ENCODE measurements around the gene DNALI1.

DNA sequence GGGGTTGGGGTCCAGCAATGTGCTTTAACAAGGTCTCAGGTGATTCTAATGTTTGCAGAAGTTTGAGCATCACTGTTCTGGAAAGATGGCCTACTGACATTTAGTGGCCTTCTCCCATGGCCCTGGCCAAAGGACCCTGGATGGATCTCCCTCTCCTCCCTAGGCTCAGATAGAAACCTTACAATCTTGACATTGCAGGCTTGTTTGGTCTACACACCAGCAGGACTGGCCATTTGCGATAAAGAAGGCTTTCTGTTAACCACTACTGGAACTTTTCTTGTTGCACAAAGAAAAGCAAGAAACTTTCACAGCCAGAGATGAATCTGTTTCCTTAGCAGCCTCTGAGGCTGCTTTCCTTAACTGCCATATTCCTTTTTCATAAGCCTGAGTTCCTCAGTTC, 6.2 kb downstream of the DNALI1 start:
- TF ChIP-seq, protein P1, sequence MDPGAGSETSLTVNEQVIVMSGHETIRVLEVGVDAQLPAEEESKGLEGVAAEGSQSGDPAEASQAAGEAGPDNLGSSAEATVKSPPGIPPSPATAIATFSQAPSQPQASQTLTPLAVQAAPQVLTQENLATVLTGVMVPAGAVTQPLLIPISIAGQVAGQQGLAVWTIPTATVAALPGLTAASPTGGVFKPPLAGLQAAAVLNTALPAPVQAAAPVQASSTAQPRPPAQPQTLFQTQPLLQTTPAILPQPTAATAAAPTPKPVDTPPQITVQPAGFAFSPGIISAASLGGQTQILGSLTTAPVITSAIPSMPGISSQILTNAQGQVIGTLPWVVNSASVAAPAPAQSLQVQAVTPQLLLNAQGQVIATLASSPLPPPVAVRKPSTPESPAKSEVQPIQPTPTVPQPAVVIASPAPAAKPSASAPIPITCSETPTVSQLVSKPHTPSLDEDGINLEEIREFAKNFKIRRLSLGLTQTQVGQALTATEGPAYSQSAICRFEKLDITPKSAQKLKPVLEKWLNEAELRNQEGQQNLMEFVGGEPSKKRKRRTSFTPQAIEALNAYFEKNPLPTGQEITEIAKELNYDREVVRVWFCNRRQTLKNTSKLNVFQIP (CRISPR knock-in tag; IDR thresholded peaks at IDR 0.05; ENCODE audit: borderline replicate concordance, low read depth): no peak
- TF ChIP-seq TOX (CRISPR knock-in tag; IDR thresholded peaks at IDR 0.05; ENCODE audit: borderline replicate concordance) (no peak), ZC3H10 (CRISPR knock-in tag; IDR thresholded peaks at IDR 0.05) (no peak), RARB (CRISPR knock-in tag; IDR thresholded peaks at IDR 0.05) (no peak), ZNF8 (CRISPR knock-in tag; IDR thresholded peaks at IDR 0.05) (no peak), CSDC2 (CRISPR knock-in tag; IDR thresholded peaks at IDR 0.05) (no peak), BACH2 (CRISPR knock-in tag; IDR thresholded peaks at IDR 0.05; ENCODE audit: borderline replicate concordance) (no peak), ZFP30 (CRISPR knock-in tag; IDR thresholded peaks at IDR 0.05) (no peak)

Data from SK-N-SH treated with all-trans-retinoic acid at 6 μM for 48 hours (cell line).